ENCODE data around the gene CACNG4.

Gene CACNG4

GRCh38 chr17:66994930-66995535 lies 30.5 kb downstream of the CACNG4 start:
- DNase-seq (ENCODE audit: low spot score) = no peak
- no peak for TF ChIP-seq CTCF (IDR thresholded peaks at IDR 0.05; ENCODE audit: extremely low read depth, missing control alignments)

- no peak for TF ChIP-seq CTCF (IDR thresholded peaks at IDR 0.05; ENCODE audit: extremely low read depth, missing control alignments)
- no peak for DNase-seq (ENCODE audit: low spot score)
These were observed 31.4 kb downstream of the CACNG4 start for GRCh38 chr17:66995944-66996343.

GRCh38 chr17:66996926-66997325 lies 32.4 kb downstream of the CACNG4 start:
- TF ChIP-seq CTCF (IDR thresholded peaks at IDR 0.05; ENCODE audit: extremely low read depth, missing control alignments) = no peak
- DNase-seq (ENCODE audit: low spot score) = no peak

GRCh38 chr17:67003231-67003630 lies 38.7 kb downstream of the CACNG4 start:
- TF ChIP-seq CTCF (IDR thresholded peaks at IDR 0.05; ENCODE audit: extremely low read depth, missing control alignments) = no peak
- DNase-seq (ENCODE audit: low spot score) = no peak

GRCh38 chr17:67004181-67004580 lies 39.7 kb downstream of the CACNG4 start:
- TF ChIP-seq CTCF (IDR thresholded peaks at IDR 0.05; ENCODE audit: extremely low read depth, missing control alignments) = no peak
- DNase-seq (ENCODE audit: low spot score) = no peak

GRCh38 chr17:67007266-67007665 lies 42.8 kb downstream of the CACNG4 start:
- DNase-seq (ENCODE audit: low spot score) = no peak
- TF ChIP-seq CTCF (IDR thresholded peaks at IDR 0.05; ENCODE audit: extremely low read depth, missing control alignments) = no peak

GRCh38 chr17:67008101-67008500 lies 43.6 kb downstream of the CACNG4 start:
- no peak for TF ChIP-seq CTCF (IDR thresholded peaks at IDR 0.05; ENCODE audit: extremely low read depth, missing control alignments)
- no peak for DNase-seq (ENCODE audit: low spot score)

Measured in GM20000 (cell line).